ENCODE data around the gene TOMM5. TPM values are rescaled to one million over a fixed set of nuclear protein-coding genes. Genes with fewer than 3 reads are reported as not detected.

TOMM5 gene
- total RNA-seq, 1 donor from 2014 or later, result 64.5 TPM

GRCh38 chr9:37551888-37552287 lies 40.5 kb downstream of the TOMM5 start:
- no peak for TF ChIP-seq CTCF (IDR thresholded peaks at IDR 0.05)
- Histone ChIP-seq H3K27ac (no peak overlapping the region), H3K4me3 (no peak overlapping the region), H3K27me3 (no peaks in the 10 kb centered on the region), H3K9me3 (no peaks in the 10 kb centered on the region), H3K36me3 (no peaks in the 10 kb centered on the region), H3K4me1 (no peaks in the 10 kb centered on the region)
- intact Hi-C loops (cut with DNase I), result no loop called here
- no peak for DNase-seq (ENCODE audit: low spot score in 2 of 2)

- DNase-seq (ENCODE audit: low spot score in 2 of 2), result no peak
- Histone ChIP-seq H3K27me3 (no peaks in the 10 kb centered on the region), H3K4me3 (no peak overlapping the region), H3K36me3 (no peaks in the 10 kb centered on the region), H3K27ac (no peak overlapping the region), H3K9me3 (no peaks in the 10 kb centered on the region), H3K4me1 (no peaks in the 10 kb centered on the region)
- TF ChIP-seq CTCF (IDR thresholded peaks at IDR 0.05), result no peak
- intact Hi-C loops (cut with DNase I), result no loop called here
Measured at GRCh38 chr9:37551468-37551867, 40.9 kb downstream of the TOMM5 start.

DNA sequence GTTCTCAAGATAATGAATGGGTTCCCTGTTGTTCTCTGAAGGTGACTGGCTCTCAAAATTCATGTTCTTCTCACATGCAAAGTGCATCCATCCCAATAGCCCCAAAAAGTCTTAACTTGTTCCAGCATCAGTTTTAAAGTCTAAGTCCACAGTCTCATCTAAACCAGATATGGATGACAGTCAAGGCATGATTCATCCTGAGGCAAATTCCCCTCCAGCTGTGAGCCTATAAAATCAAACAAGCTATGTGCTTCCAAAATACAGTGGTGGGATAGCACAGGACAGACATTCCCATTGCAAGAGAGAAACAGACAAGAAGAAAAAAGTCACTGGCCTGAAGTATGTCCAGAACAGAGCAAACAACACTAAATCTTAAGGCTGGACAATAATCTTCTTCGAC lies 41.6 kb downstream of the TOMM5 start:
- Histone ChIP-seq H3K36me3 (no peaks in the 10 kb centered on the region), H3K27ac (no peak overlapping the region), H3K9me3 (no peaks in the 10 kb centered on the region), H3K27me3 (no peaks in the 10 kb centered on the region), H3K4me1 (no peaks in the 10 kb centered on the region), H3K4me3 (no peak overlapping the region)
- no peak for DNase-seq (ENCODE audit: low spot score in 2 of 2)
- no peak for TF ChIP-seq CTCF (IDR thresholded peaks at IDR 0.05)
- intact Hi-C loops (cut with DNase I), result no loop called here

DNA sequence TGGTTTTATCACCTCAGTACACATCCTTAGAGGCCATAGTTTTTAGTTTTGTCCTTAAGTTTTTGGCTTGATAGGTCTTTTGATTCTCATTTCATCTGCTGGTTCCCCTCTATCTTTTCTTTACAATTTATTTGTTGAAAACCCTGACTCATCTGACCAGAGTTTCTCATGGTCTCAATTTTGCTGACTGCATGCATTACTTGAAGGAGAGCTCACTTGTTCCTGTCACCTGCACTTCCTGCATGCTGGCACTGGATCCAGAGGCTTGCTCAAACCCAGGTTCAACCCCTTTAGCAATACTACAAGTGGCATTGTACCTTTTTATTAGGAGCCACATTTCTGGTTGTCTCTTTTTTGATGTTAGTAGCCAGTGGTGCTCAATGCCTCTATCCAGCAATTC lies 42.9 kb downstream of the TOMM5 start:
- H3K27me3 ChIP-seq, result no peaks in the 10 kb centered on the region
- no peak for TF ChIP-seq CTCF (IDR thresholded peaks at IDR 0.05)
- no peak overlapping the region for H3K4me3 ChIP-seq
- intact Hi-C loops (cut with DNase I), result no loop called here
- H3K9me3 ChIP-seq, result no peaks in the 10 kb centered on the region
- no peak overlapping the region for H3K27ac ChIP-seq
- H3K4me1 ChIP-seq, result no peaks in the 10 kb centered on the region
- H3K36me3 ChIP-seq, result no peaks in the 10 kb centered on the region
- no peak for DNase-seq (ENCODE audit: low spot score in 2 of 2)

GRCh38 chr9:37547328-37547878 lies 45.0 kb downstream of the TOMM5 start:
- no peak for TF ChIP-seq CTCF (IDR thresholded peaks at IDR 0.05)
- Histone ChIP-seq H3K4me3 (no peak overlapping the region), H3K27ac (no peak overlapping the region), H3K9me3 (no peaks in the 10 kb centered on the region), H3K4me1 (no peaks in the 10 kb centered on the region), H3K36me3 (no peaks in the 10 kb centered on the region), H3K27me3 (no peaks in the 10 kb centered on the region)
- intact Hi-C loops (cut with DNase I), result no loop called here
- DNase-seq (ENCODE audit: low spot score in 2 of 2), result no peak

GRCh38 chr9:37543468-37543867 lies 48.9 kb downstream of the TOMM5 start:
- H3K9me3 ChIP-seq, result no peaks in the 10 kb centered on the region
- H3K27ac ChIP-seq, result no peak overlapping the region
- intact Hi-C loops (cut with DNase I), result no loop called here

More at GRCh38 chr9:37543468-37543867, 48.9 kb downstream of the TOMM5 start:
- DNase-seq (ENCODE audit: low spot score in 2 of 2), result no peak
- H3K36me3 ChIP-seq, result peaks cover 0 to 2% of the 10 kb centered on the region in 2 donors
- H3K27me3 ChIP-seq, result no peaks in the 10 kb centered on the region
- no peaks in the 10 kb centered on the region for H3K4me1 ChIP-seq
- TF ChIP-seq CTCF (IDR thresholded peaks at IDR 0.05), result no peak
- H3K4me3 ChIP-seq, result no peak overlapping the region
